Activated gamma-delta T cell treated with Interleukin-2 at 50 U/mL for 16 hours (primary cell): ENCODE data around the gene UBQLNL.

Experiments used
- DNase-seq: peaks from one replicate; pipeline ENCODE4 v3.0.0-alpha.2; 2020

Gene UBQLNL

GRCh38 chr11:5507177-5507932 lies 9.1 kb downstream of the UBQLNL start:
- no peak for DNase-seq

- DNase-seq = no peak
Observed at GRCh38 chr11:5505363-5506048, 11.0 kb downstream of the UBQLNL start.

DNA sequence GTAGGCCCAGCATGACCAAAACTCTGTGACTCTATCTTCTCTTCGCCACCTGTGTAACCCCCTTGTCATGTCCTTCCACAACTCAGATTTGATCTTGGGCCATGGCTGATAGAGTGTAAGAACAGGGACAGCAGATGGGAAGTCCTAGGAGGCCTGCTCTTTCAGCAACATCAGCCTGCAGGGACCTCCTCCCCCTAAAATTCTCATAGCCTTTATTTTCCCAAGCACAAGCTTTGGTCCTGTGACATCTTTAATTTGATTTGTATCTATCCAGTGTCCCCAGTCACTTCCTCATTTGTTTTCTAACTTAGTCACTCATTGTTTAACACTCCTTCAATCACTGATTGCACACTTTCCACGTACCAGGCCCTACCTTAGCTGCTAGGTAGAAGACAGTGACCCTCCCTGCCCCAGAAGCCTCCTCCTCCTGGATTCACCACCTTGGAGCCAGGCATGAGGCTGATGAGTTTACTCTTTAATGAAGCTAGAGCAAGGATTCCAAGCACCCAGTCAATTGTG lies 12.0 kb downstream of the UBQLNL start:
- DNase-seq = no peak

DNA sequence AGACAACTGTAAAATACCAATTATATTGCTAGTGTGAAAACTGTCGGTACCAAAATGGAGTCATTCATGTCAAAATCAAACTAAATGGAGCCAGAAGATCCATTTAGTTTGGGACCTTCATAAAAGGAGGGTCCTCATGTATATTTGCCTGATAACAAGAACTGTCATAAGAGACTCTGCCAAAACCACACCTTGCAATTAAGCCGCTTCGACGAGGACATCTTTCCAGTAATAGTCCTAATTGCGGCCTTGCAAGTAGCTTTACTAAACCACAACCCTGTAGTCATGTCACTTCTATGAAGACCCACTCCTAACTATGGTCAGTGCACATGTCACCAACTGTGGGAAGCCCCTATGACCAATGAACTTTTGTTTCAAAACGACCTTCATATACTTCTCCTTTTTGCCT lies 16.1 kb downstream of the UBQLNL start:
- no peak for DNase-seq

DNA sequence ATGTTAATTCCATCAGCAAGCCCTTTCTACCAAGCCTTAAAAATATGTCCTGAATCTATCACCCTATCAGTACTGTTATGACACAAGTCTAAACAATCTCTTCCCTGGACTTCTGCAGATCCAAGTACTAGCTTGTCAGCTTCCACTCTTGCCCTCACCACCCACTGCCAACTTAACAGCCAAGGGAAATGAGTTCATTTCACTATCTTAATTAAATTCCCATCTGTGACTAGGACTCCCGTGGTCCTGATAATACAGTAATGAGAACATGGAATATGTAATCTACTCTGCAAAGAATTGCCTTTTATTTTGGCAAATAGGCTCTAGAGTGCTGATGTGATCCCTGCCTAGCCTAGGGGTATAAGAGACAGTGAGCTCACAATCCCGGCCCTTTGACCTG lies 16.8 kb downstream of the UBQLNL start:
- DNase-seq = no peak

DNA sequence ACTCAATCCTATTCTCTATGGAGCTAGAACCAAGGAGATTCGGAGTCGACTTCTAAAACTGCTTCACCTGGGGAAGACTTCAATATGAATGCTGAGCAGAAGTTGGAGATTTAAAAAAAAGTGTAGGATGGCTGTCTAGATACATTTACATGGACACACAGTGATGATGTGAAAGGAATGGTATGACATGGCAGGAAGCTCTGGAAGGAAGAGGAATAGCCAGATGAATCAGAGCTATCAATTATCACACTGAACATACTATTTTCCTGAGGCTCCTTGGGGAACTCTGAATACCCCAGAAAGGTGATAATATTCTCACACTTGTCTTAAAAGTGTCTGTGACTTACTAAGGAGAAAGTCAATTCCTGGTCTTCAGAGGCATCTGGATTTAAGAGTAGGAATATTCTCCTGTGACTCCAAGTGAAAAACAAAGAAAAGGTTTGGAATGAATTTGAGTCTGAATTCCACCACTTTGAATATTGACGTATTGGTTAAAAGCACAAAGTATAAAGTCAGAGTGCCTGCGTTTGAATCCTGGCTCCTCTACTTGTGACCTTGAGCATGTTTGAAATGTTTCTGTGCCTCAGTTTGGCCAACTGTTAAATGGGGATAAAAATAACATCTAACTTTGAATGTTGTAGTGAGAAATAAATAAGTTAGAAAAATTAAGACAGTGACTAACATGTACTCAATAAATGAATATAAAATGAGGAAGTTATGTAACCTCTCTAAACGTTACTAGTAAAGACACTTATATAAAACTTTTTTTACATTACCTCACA lies 26.7 kb downstream of the UBQLNL start:
- no peak for DNase-seq

GRCh38 chr11:5488798-5489399 lies 27.6 kb downstream of the UBQLNL start:
- no peak for DNase-seq

DNA sequence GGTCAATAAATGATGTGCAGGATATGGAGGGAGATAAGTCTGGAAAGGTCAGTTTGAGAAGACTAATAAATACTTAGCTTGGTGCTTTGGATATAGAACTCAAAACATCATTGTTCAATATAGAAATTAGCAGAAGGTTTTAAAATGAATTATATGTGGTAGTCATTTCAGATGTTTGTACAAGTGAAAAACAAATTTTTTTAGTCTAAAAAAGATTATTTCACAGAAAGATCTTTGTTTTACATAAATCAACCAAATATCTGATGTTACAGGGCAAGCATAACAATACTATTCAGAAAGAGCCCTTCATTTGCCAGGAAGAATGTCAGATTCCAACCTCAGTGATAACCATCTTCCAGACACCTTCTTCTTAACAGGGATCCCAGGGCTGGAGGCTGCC lies 28.1 kb downstream of the UBQLNL start, which contains the start of gene OR52D1:
TSS of gene OR52D1 (plus strand) at position 301 of the 400 bp plus-strand sequence. CDS start at position 323, 22 bp downstream.
- DNase-seq = no peak

DNA sequence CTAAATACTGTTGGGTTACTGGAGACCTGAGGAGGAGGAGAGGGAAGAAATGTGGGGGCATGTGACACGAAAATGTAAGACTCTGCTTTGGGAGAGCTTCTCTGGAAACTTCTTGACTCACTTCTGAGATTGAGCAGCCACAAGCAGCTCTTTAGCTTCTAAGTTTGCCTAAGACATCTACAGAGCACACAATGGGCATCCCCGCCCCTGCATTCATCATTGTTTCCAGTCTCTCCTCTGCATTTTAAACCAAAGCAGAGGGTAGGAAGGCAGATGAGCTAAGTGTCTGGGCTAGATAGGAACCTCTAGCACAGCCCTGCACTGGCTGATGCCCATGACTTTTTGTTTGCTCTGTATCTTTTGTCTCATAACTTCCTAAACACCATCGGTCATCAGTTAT lies 30.1 kb downstream of the UBQLNL start:
- no peak for DNase-seq

DNA sequence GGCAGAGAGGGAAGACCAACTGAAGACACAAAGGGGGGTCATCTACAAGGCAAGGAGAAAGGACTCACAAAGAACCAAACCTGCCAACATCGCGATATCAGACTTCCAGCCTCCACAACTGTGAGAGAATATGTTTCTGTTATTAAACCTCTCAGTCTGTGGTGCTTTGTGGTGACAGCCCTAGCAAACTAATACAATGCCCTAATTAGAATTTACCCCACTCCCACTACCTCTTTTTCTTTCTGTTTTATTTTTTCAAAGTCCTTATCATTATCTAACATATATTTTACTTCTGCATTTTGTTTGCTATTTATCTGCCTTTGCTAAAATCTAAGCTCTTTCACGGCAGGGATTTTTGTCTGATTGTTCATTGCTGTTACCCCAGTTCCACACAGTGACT lies 30.5 kb downstream of the UBQLNL start:
- DNase-seq = no peak

DNA sequence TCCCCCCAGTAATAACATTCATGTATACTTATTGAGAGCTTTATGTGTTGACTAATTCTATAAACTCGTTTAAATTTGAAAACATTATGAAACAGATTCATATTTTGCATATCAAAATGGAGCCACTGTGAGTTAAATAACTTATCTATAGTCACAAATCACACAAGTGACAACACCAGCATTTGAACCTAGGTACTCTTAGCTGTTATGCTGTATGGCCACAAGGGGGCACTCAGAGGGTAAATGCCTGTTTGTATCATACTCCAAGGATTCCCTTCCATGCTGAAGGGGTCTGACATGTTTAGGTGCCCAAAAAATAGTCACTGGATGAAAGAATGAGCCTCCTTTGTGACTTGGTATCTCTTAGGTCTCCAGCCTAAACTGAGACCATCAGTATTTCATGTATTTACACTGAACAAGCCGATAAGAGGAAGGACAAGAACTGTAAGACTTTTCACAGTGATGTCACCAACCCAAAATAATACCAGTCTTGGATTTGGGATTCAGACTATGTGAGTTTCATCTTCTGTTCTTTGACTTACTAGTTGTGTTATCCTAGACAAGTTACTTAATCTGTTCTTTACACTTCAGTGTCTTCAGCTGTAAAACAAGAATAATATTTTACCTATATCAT lies 40.2 kb downstream of the UBQLNL start:
- peak; percentile 7 for DNase-seq

- DNase-seq = no peak
Observed at GRCh38 chr11:5473921-5474320, 42.6 kb downstream of the UBQLNL start.

- no peak for DNase-seq
Observed at GRCh38 chr11:5467527-5467926, 49.0 kb downstream of the UBQLNL start.
